Liver (tissue), 9 donors: Measurements from ENCODE around the gene WNT8B. TPM values are rescaled to one million over a fixed set of nuclear protein-coding genes. Genes with fewer than 3 reads are reported as not detected.

Source experiments
- DNase-seq: peaks from one replicate; pipeline ENCODE4 v3.0.0-alpha.2; 2017; ENCODE audit warnings: low spot score
- H3K27ac ChIP-seq, 2 donors: one replicate each; pipeline ENCODE4 v1.7.0; 2013; ENCODE audit warnings: inconsistent platforms in 2 of 2, low read length in 2 of 2, control low read depth in 1 of 2, low read depth in 1 of 2, mild to moderate bottlenecking in 1 of 2
- H3K27me3 ChIP-seq, 4 donors: one replicate each; pipeline versions ENCODE4 v1.6.1 to v1.7.0; 2013; ENCODE audit warnings: low read length in 3 of 4, inconsistent platforms in 1 of 4, mild to moderate bottlenecking in 1 of 4, moderate library complexity in 1 of 4; ENCODE audit not compliant: control insufficient read depth in 4 of 4, insufficient read depth in 4 of 4
- H3K36me3 ChIP-seq, 4 donors: one replicate each; pipeline versions ENCODE4 v1.6.1 to v1.7.0; 2013; ENCODE audit warnings: low read length in 3 of 4, mild to moderate bottlenecking in 3 of 4, low read depth in 1 of 4, moderate library complexity in 1 of 4; ENCODE audit not compliant: control insufficient read depth in 4 of 4, insufficient read depth in 3 of 4
- H3K4me1 ChIP-seq, 4 donors: one replicate each; pipeline versions ENCODE4 v1.6.1 to v1.7.0; 2013; ENCODE audit warnings: low read length in 3 of 4, mild to moderate bottlenecking in 3 of 4, moderate library complexity in 1 of 4; ENCODE audit not compliant: control insufficient read depth in 4 of 4, insufficient read depth in 4 of 4
- H3K4me3 ChIP-seq, 3 donors: one replicate each; pipeline versions ENCODE4 v1.6.1 to v1.7.0; 2013; ENCODE audit warnings: low read length in 3 of 3, control low read depth in 1 of 3, low read depth in 1 of 3, mild to moderate bottlenecking in 1 of 3
- H3K9ac ChIP-seq, 2 donors: one replicate each; pipeline ENCODE4 v1.7.0; 2013; ENCODE audit warnings: low read length in 2 of 2, mild to moderate bottlenecking in 2 of 2, moderate library complexity in 2 of 2, control low read depth in 1 of 2, low read depth in 1 of 2
- H3K9me3 ChIP-seq, 4 donors: one replicate each; pipeline versions ENCODE4 v1.6.1 to v1.7.0; 2013; ENCODE audit warnings: low read length in 3 of 4; ENCODE audit not compliant: control insufficient read depth in 4 of 4
- ATF3 ChIP-seq: IDR thresholded peaks from 2 replicates; pipeline ENCODE4 v1.6.1; 2016; ENCODE audit warnings: antibody characterized with exemption
- CTCF ChIP-seq: fragments of 150-350 bp; IDR thresholded peaks from 2 replicates; pipeline ENCODE4 v1.5.1; 2017; ENCODE audit warnings: improper control_type of control experiment, low read depth, low read length; ENCODE audit not compliant: missing input control
- EGR1 ChIP-seq, 2 donors: IDR thresholded peaks; 2 replicates each; pipeline ENCODE4 v1.6.1; 2016 to 2018; ENCODE audit warnings: antibody characterized with exemption in 2 of 2, low read depth in 2 of 2
- FOXA1 ChIP-seq: IDR thresholded peaks from 2 replicates; pipeline ENCODE4 v1.6.1; 2016; ENCODE audit warnings: antibody characterized with exemption
- FOXA2 ChIP-seq: IDR thresholded peaks from 2 replicates; pipeline ENCODE4 v1.6.1; 2016; ENCODE audit warnings: antibody characterized with exemption
- HNF4A ChIP-seq, 2 donors: conservative IDR thresholded peaks; 2 replicates each; pipeline ENCODE4 v1.6.1; 2016; ENCODE audit warnings: antibody characterized with exemption in 2 of 2, mild to moderate bottlenecking in 2 of 2
- HNF4G ChIP-seq: IDR thresholded peaks from 2 replicates; pipeline ENCODE4 v1.6.1; 2016; ENCODE audit warnings: antibody characterized with exemption
- JUND ChIP-seq, 2 donors: IDR thresholded peaks; 2 replicates each; pipeline ENCODE4 v1.6.1; 2016; ENCODE audit warnings: antibody characterized with exemption in 2 of 2
- NR2F2 ChIP-seq: IDR thresholded peaks from 2 replicates; pipeline ENCODE4 v1.6.1; 2016; ENCODE audit warnings: antibody characterized with exemption
- RAD21 ChIP-seq, 2 donors: IDR thresholded peaks; 2 replicates each; pipeline ENCODE4 v1.6.1; 2016; ENCODE audit warnings: antibody characterized with exemption in 2 of 2, mild to moderate bottlenecking in 2 of 2
- RXRA ChIP-seq, 2 donors: IDR thresholded peaks; 2 replicates each; pipeline ENCODE4 v1.6.1; 2017 to 2018; ENCODE audit warnings: antibody characterized with exemption in 2 of 2, mild to moderate bottlenecking in 1 of 2
- SP1 ChIP-seq: IDR thresholded peaks from 2 replicates; pipeline ENCODE4 v1.6.1; 2018; ENCODE audit warnings: antibody characterized with exemption, mild to moderate bottlenecking
- TAF1 ChIP-seq: conservative IDR thresholded peaks from 2 replicates; pipeline ENCODE4 v1.6.1; 2016; ENCODE audit warnings: antibody characterized with exemption, mild to moderate bottlenecking
- YY1 ChIP-seq: IDR thresholded peaks from 2 replicates; pipeline ENCODE4 v1.6.1; 2016; ENCODE audit warnings: antibody characterized with exemption, mild to moderate bottlenecking
- ZBTB33 ChIP-seq: IDR thresholded peaks from 2 replicates; pipeline ENCODE4 v1.6.1; 2016; ENCODE audit warnings: antibody characterized with exemption
- WGBS: extraction: QIAGEN DNeasy Blood & Tissue Kit; methylation state at CpG from one replicate; pipeline ENCODE4 v1.1.7; 2013; 5-methylcytosine and 5-hydroxymethylcytosine counted together
- polyA plus RNA-seq, 2 donors: library from polyadenylated mRNA; stranded (reverse) in 1 of 2; unstranded in 1 of 2; fragments of 200-250 nt in 1 of 2; fragments of >200 nt in 1 of 2; fragmentation: Nextera tagmentation in 1 of 2; extraction: Ambion mirVana in 1 of 2; gene quantifications; one replicate each; pipeline versions ENCODE4 v1.2.1 to v1.2.3, GENCODE V29; 2013 to 2015
- total RNA-seq, 2 donors: library from RNA; depleted of rRNA; stranded (reverse); fragments of >200 nt; gene quantifications; one replicate each; pipeline ENCODE4 v1.2.3, GENCODE V29; 2014
- TF ChIP-seq, protein P1 (sequence below): IDR thresholded peaks from 2 replicates; pipeline ENCODE4 v1.6.1; 2016; ENCODE audit warnings: antibody characterized with exemption
- TF ChIP-seq, protein P2 (sequence below): IDR thresholded peaks from 2 replicates; pipeline ENCODE4 v1.6.1; 2016; ENCODE audit warnings: antibody characterized with exemption, mild to moderate bottlenecking
- donor health status: healthy.
- donor health status: healthy.
- donor health status: healthy.
- donor health status: healthy.
- donor health status: healthy.

The WNT8B gene
- total and polyA plus RNA-seq, 4 donors: not detected

DNA sequence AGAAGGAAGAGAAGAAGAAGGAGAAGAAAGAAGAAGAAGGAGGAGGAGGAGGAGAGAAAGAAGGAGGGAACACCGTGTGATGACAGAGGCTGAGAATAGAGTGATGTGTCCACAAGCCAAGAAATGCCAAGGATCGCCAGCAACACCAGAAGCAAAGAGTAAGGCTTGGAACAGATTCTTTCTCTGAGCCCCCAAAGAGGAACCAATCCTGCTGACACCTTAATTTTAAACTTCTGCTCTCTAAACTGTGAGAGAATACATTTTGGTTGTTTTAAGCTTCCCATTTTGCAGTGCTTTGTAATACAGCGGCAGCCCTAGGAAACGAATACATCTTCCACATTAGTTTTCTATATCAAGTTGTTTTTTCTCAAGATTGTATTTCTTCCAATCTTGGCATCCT lies 13.9 kb upstream of the WNT8B start (continued):
- TF ChIP-seq, protein P1, sequence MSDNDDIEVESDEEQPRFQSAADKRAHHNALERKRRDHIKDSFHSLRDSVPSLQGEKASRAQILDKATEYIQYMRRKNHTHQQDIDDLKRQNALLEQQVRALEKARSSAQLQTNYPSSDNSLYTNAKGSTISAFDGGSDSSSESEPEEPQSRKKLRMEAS: no peak
- TF ChIP-seq HNF4G: no peak

DNA sequence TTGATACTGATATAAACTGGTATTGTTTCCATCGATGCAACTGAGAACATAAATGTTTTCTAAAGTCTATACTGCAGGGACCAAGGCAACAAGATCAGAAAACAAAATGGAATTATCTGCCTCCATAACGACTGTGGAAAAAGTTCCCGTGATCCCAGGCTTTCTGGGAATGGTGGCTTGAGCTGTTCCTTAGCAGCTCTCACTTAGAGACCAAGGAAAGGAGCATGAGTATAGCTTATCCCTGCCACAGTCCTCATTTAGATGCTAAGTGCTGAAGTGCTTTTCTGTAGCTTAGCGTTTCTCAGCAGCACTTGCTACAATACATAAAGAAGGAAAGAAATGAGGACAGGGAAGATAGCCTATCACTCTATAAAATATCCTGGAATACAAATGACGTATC lies 5.5 kb downstream of the WNT8B start:
- Histone ChIP-seq H3K36me3 (no peaks in the 10 kb centered on the region), H3K27ac (no peak overlapping the region), H3K4me1 (no peaks in the 10 kb centered on the region), H3K4me3 (no peak overlapping the region), H3K9ac (no peak overlapping the region), H3K9me3 (no peaks in the 10 kb centered on the region), H3K27me3 (no peaks in the 10 kb centered on the region)
- TF ChIP-seq RXRA (IDR thresholded peaks at IDR 0.05): no peak
- no peak for TF ChIP-seq HNF4G
- TF ChIP-seq HNF4A (conservative IDR thresholded peaks at IDR 0.05): no peak
- no peak for TF ChIP-seq TAF1
- TF ChIP-seq ZBTB33: no peak
- TF ChIP-seq YY1: no peak
- TF ChIP-seq, protein P2, sequence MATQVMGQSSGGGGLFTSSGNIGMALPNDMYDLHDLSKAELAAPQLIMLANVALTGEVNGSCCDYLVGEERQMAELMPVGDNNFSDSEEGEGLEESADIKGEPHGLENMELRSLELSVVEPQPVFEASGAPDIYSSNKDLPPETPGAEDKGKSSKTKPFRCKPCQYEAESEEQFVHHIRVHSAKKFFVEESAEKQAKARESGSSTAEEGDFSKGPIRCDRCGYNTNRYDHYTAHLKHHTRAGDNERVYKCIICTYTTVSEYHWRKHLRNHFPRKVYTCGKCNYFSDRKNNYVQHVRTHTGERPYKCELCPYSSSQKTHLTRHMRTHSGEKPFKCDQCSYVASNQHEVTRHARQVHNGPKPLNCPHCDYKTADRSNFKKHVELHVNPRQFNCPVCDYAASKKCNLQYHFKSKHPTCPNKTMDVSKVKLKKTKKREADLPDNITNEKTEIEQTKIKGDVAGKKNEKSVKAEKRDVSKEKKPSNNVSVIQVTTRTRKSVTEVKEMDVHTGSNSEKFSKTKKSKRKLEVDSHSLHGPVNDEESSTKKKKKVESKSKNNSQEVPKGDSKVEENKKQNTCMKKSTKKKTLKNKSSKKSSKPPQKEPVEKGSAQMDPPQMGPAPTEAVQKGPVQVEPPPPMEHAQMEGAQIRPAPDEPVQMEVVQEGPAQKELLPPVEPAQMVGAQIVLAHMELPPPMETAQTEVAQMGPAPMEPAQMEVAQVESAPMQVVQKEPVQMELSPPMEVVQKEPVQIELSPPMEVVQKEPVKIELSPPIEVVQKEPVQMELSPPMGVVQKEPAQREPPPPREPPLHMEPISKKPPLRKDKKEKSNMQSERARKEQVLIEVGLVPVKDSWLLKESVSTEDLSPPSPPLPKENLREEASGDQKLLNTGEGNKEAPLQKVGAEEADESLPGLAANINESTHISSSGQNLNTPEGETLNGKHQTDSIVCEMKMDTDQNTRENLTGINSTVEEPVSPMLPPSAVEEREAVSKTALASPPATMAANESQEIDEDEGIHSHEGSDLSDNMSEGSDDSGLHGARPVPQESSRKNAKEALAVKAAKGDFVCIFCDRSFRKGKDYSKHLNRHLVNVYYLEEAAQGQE: no peak
- TF ChIP-seq SP1: no peak
- no peak for TF ChIP-seq RAD21 (IDR thresholded peaks at IDR 0.05)
- TF ChIP-seq NR2F2: no peak
- no peak for TF ChIP-seq JUND (IDR thresholded peaks at IDR 0.05)
- TF ChIP-seq ATF3: no peak
- TF ChIP-seq, protein P1: no peak
- TF ChIP-seq CTCF: no peak
- TF ChIP-seq FOXA2: no peak
- TF ChIP-seq EGR1 (IDR thresholded peaks at IDR 0.05; ENCODE audit: low read depth in 2 of 2): no peak
- no peak for TF ChIP-seq FOXA1
- 68% methylated on average over 5 of the region's 5 CpGs for WGBS
- DNase-seq: no peak
